GM19023 (cell line): Measurements from ENCODE around the gene MAGEA2B.
"Not testable (repeated sequence)": the region's sequence is repeated elsewhere in the genome, so short reads cannot be mapped to it uniquely, and the experiment has no call there.

Experiments used
- ATAC-seq: cut with Tn5 transposase; IDR thresholded peaks from one replicate; pipeline ENCODE4 v1.9.1; 2021; ENCODE audit warnings: mild to moderate bottlenecking, moderate library complexity; ENCODE audit not compliant: unreplicated experiment

MAGEA2B gene

GRCh38 chrX:152754871-152755270 is 40.4 kb downstream of the MAGEA2B start:
- not testable (repeated sequence) for ATAC-seq

GRCh38 chrX:152758918-152759317 is 44.5 kb downstream of the MAGEA2B start, which contains the start of gene CSAG3:
CSAG3 (plus strand) TSS chrX:152759218.
- ATAC-seq = not testable (repeated sequence)

GRCh38 chrX:152759544-152759943 is 45.1 kb downstream of the MAGEA2B start:
- not testable (repeated sequence) for ATAC-seq

- ATAC-seq = not testable (repeated sequence)
These were observed 47.2 kb downstream of the MAGEA2B start for GRCh38 chrX:152761582-152761981.

- ATAC-seq = not testable (repeated sequence)
These were observed 52.1 kb downstream of the MAGEA2B start for GRCh38 chrX:152766562-152766961.
